Fibroblast of skin of back (primary cell): ENCODE results near the gene NAPG.
"Not testable (repeated sequence)": the region's sequence is repeated elsewhere in the genome, so short reads cannot be mapped to it uniquely, and the experiment has no call there.

Source experiments
- DNase-seq: peaks from one replicate; pipeline ENCODE4 v3.0.0-alpha.2; 2013

Gene NAPG

GRCh38 chr18:10514601-10515000 lies 11.2 kb upstream of the NAPG start:
- DNase-seq = no peak

GRCh38 chr18:10515456-10515855 lies 10.4 kb upstream of the NAPG start:
- no peak for DNase-seq

GRCh38 chr18:10516078-10516477 lies 9.7 kb upstream of the NAPG start:
- no peak for DNase-seq

GRCh38 chr18:10518595-10519255 lies 7.1 kb upstream of the NAPG start:
- peak; percentile 67 for DNase-seq

GRCh38 chr18:10519366-10519765 lies 6.5 kb upstream of the NAPG start:
- peak; percentile 72 for DNase-seq

- peak; percentile 92 for DNase-seq
Observed at GRCh38 chr18:10519999-10520935, 5.6 kb upstream of the NAPG start.

- DNase-seq = no peak
Observed at GRCh38 chr18:10521566-10521965, 4.3 kb upstream of the NAPG start.

- DNase-seq = peak; percentile 27
Observed at GRCh38 chr18:10522574-10522973, 3.3 kb upstream of the NAPG start.

GRCh38 chr18:10523544-10523943 lies 2.3 kb upstream of the NAPG start:
- DNase-seq = no peak

GRCh38 chr18:10524507-10525370 lies 1.1 kb upstream of the NAPG start:
- peak; percentile 76 for DNase-seq

- DNase-seq = no peak
Observed at GRCh38 chr18:10525371-10525691, 496 bp upstream of the NAPG start.

GRCh38 chr18:10526561-10526949 lies 728 bp downstream of the NAPG start:
- no peak for DNase-seq

GRCh38 chr18:10528439-10528838 lies 2.6 kb downstream of the NAPG start:
- no peak for DNase-seq

- DNase-seq = no peak
Observed at GRCh38 chr18:10530002-10530401, 4.2 kb downstream of the NAPG start.

- DNase-seq = no peak
Observed at GRCh38 chr18:10530852-10531251, 5.0 kb downstream of the NAPG start.

- DNase-seq = no peak
Observed at GRCh38 chr18:10533111-10533510, 7.3 kb downstream of the NAPG start.

- peak; percentile 50 for DNase-seq
Observed at GRCh38 chr18:10536280-10536679, 10.5 kb downstream of the NAPG start.

- DNase-seq = no peak
Observed at GRCh38 chr18:10537765-10538164, 11.9 kb downstream of the NAPG start.

GRCh38 chr18:10539124-10539523 lies 13.3 kb downstream of the NAPG start:
- not testable (repeated sequence) for DNase-seq

- DNase-seq = no peak
Observed at GRCh38 chr18:10543277-10543676, 17.4 kb downstream of the NAPG start.

GRCh38 chr18:10544093-10544748 lies 18.4 kb downstream of the NAPG start:
- DNase-seq = no peak

GRCh38 chr18:10546557-10547300 lies 20.9 kb downstream of the NAPG start:
- DNase-seq = no peak
